Vagina (tissue), 2 donors: ENCODE results near the gene CRHBP. TPM values are rescaled to one million over a fixed set of nuclear protein-coding genes. Genes with fewer than 3 reads are reported as not detected.

ENCODE experiments used
- DNase-seq, 2 donors: peaks; one replicate each; pipeline ENCODE4 v3.0.0-alpha.2; 2017; ENCODE audit errors: extremely low spot score in 2 of 2
- H3K27ac ChIP-seq: fragments of 200-600 bp; sonication (generic); one replicate; pipeline ENCODE4 v1.5.1; 2019
- H3K27me3 ChIP-seq: fragments of 200-600 bp; sonication (generic); one replicate; pipeline ENCODE4 v1.5.1; 2019
- H3K36me3 ChIP-seq, 2 donors: fragments of 200-600 bp; sonication (generic); one replicate each; pipeline ENCODE4 v1.5.1; 2017 to 2019
- H3K4me1 ChIP-seq: fragments of 200-600 bp; sonication (generic); one replicate; pipeline ENCODE4 v1.5.1; 2019
- H3K4me3 ChIP-seq, 2 donors: fragments of 200-600 bp; sonication (generic); 1 replicate in 1 of 2; 2 replicates in 1 of 2; pipeline ENCODE4 v1.5.1; 2016 to 2019
- H3K9me3 ChIP-seq: fragments of 200-600 bp; sonication (generic); one replicate; pipeline ENCODE4 v1.5.1; 2019
- POLR2A ChIP-seq, 2 donors: fragments of 450-650 bp; IDR thresholded peaks; one replicate each; pipeline ENCODE4 v1.6.1; 2017; ENCODE audit warnings: antibody characterized with exemption in 2 of 2, mild to moderate bottlenecking in 2 of 2, moderate library complexity in 2 of 2
- POLR2AphosphoS5 ChIP-seq, 2 donors: sonication (generic); formaldehyde crosslinking; IDR thresholded peaks; one replicate each; pipeline ENCODE4 v1.9.0; 2017; ENCODE audit warnings: antibody characterized with exemption in 2 of 2, mild to moderate bottlenecking in 2 of 2, low read depth in 1 of 2; ENCODE audit not compliant: insufficient read depth in 1 of 2
- intact Hi-C: fragments of 100-400 bp; cut with DNase I; formaldehyde crosslinking; loops from one replicate; pipeline ENCODE4 v1.15.1; 2023
- total RNA-seq: library from RNA; depleted of rRNA; stranded (reverse); fragments of >200 nt; gene quantifications from one replicate; pipeline ENCODE4 v1.2.3, GENCODE V29; 2016
- TF ChIP-seq, protein P1 (sequence below), 3 experiments: fragments of 450-650 bp in 2 of 3; fragments of 200-600 bp in 1 of 3; sonication (generic) in 1 of 3; IDR thresholded peaks; one replicate each; pipeline ENCODE4 v1.5.1; 2017 to 2019; ENCODE audit warnings: antibody characterized with exemption in 3 of 3, mild to moderate bottlenecking in 2 of 3, moderate library complexity in 2 of 3

The CRHBP gene
- total RNA-seq, 1 donor from 2014 or later = 5.9 TPM

DNA sequence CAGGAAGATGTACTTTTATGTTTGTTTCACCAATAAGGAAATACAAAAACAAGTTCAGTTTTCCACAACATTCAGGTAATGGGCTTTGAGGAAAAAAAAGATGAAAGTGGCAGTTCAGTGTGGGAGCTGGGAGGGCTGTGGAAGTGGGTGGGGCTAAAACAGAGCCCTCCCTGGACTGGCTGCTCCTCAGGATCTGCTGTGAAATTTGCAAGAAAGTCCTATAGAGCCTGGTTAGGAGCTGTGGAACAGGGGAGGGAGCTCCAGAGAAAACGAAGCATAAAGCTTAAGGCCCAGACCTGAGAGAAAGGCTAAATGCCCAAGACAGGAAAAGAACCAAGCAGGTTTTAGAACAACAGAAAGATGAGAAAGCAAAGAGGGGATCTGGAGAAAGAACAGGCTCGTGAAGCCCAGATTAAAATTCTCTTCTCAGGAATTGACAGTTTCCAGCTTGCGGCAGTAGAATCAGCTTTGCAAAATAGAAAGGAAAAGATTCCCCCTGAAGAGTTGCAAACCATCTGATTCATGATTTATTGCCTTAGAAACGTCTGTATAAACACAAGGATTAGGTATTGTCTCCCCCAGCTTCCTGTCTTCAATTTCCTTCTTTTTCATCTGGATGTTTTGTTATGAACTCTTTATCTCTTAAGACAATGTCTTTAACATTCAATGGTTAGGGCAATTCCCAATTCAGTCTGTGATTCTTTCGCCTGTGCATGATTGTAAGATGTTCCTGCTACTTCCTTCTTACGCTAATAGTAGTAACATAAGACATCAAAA lies 26.3 kb upstream of the CRHBP start:
- no peak for DNase-seq

DNA sequence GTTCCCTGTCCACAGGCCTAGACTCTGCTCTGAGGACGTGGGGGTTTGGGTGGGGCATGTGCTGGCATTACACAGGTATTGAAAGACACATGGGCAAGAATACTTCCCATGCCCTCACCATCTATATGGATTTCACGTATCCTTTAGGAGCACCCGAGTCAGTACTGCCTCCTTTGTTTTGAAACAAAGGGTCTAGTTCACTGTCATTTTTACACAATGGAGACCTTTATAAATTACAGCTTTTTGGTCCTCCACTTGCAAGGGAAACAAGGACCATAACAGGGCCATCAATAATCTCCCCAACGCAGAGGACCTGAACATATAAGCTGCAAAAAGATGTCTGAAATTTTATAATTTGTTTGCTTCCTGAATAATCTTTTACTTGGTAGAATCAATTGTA lies 24.9 kb upstream of the CRHBP start:
- no peaks in the 10 kb centered on the region for H3K27me3 ChIP-seq

More for the DNA sequence above, 26.3 kb upstream of the CRHBP start:
- Histone ChIP-seq H3K27me3 (no peaks in the 10 kb centered on the region), H3K27ac (no peak overlapping the region), H3K4me3 (no peak overlapping the region), H3K9me3 (no peaks in the 10 kb centered on the region), H3K36me3 (no peaks in the 10 kb centered on the region), H3K4me1 (no peaks in the 10 kb centered on the region)
- intact Hi-C loops = no loop called here
- TF ChIP-seq, protein P1, sequence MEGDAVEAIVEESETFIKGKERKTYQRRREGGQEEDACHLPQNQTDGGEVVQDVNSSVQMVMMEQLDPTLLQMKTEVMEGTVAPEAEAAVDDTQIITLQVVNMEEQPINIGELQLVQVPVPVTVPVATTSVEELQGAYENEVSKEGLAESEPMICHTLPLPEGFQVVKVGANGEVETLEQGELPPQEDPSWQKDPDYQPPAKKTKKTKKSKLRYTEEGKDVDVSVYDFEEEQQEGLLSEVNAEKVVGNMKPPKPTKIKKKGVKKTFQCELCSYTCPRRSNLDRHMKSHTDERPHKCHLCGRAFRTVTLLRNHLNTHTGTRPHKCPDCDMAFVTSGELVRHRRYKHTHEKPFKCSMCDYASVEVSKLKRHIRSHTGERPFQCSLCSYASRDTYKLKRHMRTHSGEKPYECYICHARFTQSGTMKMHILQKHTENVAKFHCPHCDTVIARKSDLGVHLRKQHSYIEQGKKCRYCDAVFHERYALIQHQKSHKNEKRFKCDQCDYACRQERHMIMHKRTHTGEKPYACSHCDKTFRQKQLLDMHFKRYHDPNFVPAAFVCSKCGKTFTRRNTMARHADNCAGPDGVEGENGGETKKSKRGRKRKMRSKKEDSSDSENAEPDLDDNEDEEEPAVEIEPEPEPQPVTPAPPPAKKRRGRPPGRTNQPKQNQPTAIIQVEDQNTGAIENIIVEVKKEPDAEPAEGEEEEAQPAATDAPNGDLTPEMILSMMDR (IDR thresholded peaks at IDR 0.05) = no peak
- TF ChIP-seq POLR2A (IDR thresholded peaks at IDR 0.05) (no peak), POLR2AphosphoS5 (IDR thresholded peaks at IDR 0.05; ENCODE audit: insufficient read depth in 1 of 2, low read depth in 1 of 2) (no peak)

DNA sequence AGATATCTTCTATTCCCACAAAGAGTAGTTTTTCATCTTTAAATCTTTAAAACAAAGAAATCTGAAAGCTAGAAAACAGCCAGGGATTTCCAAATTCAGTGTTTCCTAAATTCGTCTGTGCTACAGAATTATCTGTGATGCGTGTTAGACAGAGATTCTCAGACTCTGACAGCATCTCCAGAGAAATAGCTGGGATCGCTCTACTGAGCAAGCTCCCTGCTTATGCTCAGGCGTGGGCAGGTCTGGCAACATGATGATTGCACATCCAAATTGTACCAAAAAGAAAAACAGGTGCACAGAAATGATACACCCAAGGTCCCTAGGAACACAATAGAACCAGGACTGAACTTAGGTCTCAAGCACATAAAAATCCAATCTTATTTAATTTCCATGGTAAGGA lies 22.8 kb upstream of the CRHBP start:
- TF ChIP-seq, protein P1 (IDR thresholded peaks at IDR 0.05) = no peak
- no peak for TF ChIP-seq POLR2A (IDR thresholded peaks at IDR 0.05)
- no peak for TF ChIP-seq POLR2AphosphoS5 (IDR thresholded peaks at IDR 0.05; ENCODE audit: insufficient read depth in 1 of 2, low read depth in 1 of 2)
- no peaks in the 10 kb centered on the region for H3K4me1 ChIP-seq
- H3K27me3 ChIP-seq = no peaks in the 10 kb centered on the region
- intact Hi-C loops = no loop called here
- no peak overlapping the region for H3K4me3 ChIP-seq
- no peaks in the 10 kb centered on the region for H3K36me3 ChIP-seq
- no peak for DNase-seq
- no peaks in the 10 kb centered on the region for H3K9me3 ChIP-seq
- no peak overlapping the region for H3K27ac ChIP-seq

More for the DNA sequence above, 24.9 kb upstream of the CRHBP start:
- H3K9me3 ChIP-seq = no peaks in the 10 kb centered on the region
- no peaks in the 10 kb centered on the region for H3K4me1 ChIP-seq
- no peak overlapping the region for H3K27ac ChIP-seq
- no peak for DNase-seq
- no peak for TF ChIP-seq POLR2A (IDR thresholded peaks at IDR 0.05)
- TF ChIP-seq, protein P1 (IDR thresholded peaks at IDR 0.05) = no peak
- no peak for TF ChIP-seq POLR2AphosphoS5 (IDR thresholded peaks at IDR 0.05; ENCODE audit: insufficient read depth in 1 of 2, low read depth in 1 of 2)
- no peaks in the 10 kb centered on the region for H3K36me3 ChIP-seq
- no peak overlapping the region for H3K4me3 ChIP-seq
- intact Hi-C loops = no loop called here

DNA sequence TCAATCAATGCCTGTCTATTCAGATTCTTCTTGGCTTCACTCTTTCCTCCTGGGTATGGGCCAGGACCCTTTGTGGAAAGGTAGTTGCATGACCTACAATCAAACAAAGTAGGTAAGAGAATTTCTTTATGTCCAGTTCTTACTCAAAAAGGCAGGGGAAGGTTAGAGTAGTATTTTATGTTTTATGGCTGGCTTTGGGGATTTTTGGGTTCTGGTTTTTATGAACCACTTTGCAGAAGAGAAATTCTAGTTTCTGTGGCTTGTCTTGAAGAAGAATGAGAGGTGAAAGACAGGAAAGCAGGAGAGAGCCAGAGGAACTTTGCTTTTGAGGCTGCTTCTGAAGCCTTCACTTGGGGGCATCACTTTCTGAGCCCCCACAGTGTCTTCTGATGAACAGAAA lies 14.7 kb upstream of the CRHBP start:
- intact Hi-C loops = no loop called here
- Histone ChIP-seq H3K36me3 (no peaks in the 10 kb centered on the region), H3K4me3 (no peak overlapping the region), H3K27me3 (no peaks in the 10 kb centered on the region), H3K27ac (no peak overlapping the region), H3K9me3 (no peaks in the 10 kb centered on the region), H3K4me1 (no peaks in the 10 kb centered on the region)
- TF ChIP-seq, protein P1 (IDR thresholded peaks at IDR 0.05) = no peak
- no peak for TF ChIP-seq POLR2A (IDR thresholded peaks at IDR 0.05)
- no peak for TF ChIP-seq POLR2AphosphoS5 (IDR thresholded peaks at IDR 0.05; ENCODE audit: insufficient read depth in 1 of 2, low read depth in 1 of 2)
- DNase-seq = no peak

DNA sequence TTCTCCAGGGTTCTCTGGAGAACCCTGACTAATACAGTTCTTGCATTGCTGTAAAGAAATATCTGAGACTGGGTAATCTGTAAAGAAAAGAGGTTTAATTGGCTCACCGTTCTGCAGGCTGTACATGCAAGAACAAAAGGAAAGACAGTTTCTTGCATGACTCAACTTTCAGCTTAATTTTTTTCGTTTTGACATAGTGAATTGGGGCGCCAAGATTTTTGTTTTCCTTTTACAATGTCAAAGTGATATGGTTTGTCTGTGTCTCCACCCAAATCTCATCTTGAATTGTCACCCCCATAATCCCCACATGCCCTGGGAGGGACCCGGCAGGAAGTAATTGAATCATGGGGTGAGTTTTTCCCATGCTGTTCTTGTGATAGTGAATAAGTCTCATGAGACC lies 11.8 kb upstream of the CRHBP start:
- no peak for TF ChIP-seq POLR2A (IDR thresholded peaks at IDR 0.05)
- no peak for TF ChIP-seq POLR2AphosphoS5 (IDR thresholded peaks at IDR 0.05; ENCODE audit: insufficient read depth in 1 of 2, low read depth in 1 of 2)
- TF ChIP-seq, protein P1 (IDR thresholded peaks at IDR 0.05) = no peak
- no peak overlapping the region for H3K27ac ChIP-seq
- no peak overlapping the region for H3K4me3 ChIP-seq
- H3K36me3 ChIP-seq = no peaks in the 10 kb centered on the region
- H3K27me3 ChIP-seq = no peaks in the 10 kb centered on the region
- H3K4me1 ChIP-seq = no peaks in the 10 kb centered on the region
- no peak for DNase-seq
- H3K9me3 ChIP-seq = no peaks in the 10 kb centered on the region
- intact Hi-C loops = no loop called here
